ENCODE measurements around the gene PPP1R37.

Gene PPP1R37, protein sequence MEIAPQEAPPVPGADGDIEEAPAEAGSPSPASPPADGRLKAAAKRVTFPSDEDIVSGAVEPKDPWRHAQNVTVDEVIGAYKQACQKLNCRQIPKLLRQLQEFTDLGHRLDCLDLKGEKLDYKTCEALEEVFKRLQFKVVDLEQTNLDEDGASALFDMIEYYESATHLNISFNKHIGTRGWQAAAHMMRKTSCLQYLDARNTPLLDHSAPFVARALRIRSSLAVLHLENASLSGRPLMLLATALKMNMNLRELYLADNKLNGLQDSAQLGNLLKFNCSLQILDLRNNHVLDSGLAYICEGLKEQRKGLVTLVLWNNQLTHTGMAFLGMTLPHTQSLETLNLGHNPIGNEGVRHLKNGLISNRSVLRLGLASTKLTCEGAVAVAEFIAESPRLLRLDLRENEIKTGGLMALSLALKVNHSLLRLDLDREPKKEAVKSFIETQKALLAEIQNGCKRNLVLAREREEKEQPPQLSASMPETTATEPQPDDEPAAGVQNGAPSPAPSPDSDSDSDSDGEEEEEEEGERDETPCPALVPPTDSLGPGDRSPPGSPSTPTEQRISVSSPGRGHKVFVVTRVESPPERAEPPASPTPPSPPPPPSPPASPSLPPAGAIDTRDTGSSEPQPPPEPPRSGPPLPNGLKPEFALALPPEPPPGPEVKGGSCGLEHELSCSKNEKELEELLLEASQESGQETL

DNA sequence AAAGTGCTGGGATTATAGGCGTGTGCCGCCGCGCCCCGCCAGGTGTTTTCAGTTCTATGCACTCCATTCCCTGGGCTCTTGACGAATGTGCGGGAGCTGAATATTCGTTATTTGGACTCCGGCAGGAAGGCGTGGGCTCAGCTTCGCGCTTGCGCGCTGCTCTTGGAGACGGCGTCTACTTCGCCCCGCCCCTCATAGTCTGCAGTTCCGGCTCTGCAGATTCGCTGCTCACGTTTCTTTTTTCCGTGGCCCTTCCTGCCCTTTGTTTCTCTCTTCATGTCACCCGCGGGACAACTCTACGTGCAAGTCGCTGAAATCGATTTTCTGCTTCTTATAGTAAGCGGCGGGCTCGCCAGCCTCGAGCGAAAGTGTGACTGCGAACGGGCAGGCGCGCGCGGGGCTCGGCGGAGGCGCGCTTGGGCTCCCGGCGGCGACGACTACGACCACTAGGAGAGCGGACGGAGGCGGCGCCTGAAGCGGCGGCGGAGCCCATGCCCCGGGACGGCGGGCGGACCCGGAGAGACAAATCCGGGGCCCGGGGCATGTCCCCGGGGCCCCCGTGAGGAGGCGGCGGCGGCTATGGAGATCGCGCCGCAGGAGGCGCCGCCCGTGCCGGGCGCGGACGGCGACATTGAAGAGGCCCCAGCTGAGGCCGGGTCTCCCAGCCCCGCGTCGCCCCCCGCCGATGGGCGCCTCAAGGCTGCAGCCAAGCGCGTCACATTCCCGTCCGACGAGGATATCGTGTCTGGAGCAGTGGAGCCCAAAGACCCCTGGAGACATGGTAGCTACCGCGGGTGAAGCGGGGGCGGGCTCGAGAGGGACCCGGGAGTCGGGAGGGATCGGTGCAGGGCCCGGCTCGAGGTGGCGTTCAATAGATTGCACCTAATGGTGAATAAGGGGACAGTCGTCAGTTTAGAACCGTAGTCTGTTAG is at the start of gene PPP1R37:
TSS of gene PPP1R37 (plus strand) at position 433 of the 932 bp plus-strand sequence. CDS start at position 580, 147 bp downstream.
- DNase-seq (ENCODE audit: insufficient read length, low spot score) (peak; percentile 83), FAIRE-seq (peak; percentile 41)
- no peak for TF ChIP-seq POLR2A (IDR thresholded peaks at IDR 0.05; ENCODE audit: low read depth, low read length)

DNA sequence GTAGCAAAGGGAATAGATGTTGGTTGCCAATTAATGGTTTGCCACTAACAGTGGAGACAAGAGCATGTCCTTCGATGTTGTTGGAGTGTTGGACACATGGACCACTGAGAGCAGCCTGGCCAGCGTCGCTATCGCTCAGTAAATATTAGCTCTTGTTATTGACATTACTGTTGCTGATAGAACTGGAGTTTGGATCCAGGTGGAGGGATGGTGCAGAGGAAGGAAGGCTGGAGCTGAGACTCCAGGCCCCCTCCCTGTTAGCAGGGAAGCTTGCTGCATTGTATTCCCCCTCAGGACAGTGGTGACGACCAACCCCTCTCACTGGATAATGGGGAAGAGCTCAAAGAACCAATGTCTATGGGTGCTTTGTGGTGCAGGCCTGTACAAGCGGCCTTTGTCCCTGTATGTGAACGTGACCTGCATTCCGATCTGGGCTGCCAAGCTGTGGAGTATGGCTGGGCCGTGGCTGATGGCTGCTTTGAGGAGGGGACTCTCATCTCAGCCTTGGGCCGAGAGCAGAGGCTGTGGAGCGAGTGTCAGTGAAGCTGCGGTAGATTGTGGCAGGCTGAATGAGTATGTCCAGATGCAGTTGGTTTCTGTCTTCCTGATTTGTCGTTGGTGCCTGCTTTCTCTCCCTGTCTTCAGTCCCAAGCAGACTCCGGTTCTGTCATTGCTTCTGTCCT is 47.2 kb upstream of the PPP1R37 start:
- no peak for FAIRE-seq
- no peak for TF ChIP-seq POLR2A (IDR thresholded peaks at IDR 0.05; ENCODE audit: low read depth, low read length)
- no peak for DNase-seq (ENCODE audit: insufficient read length, low spot score)

DNA sequence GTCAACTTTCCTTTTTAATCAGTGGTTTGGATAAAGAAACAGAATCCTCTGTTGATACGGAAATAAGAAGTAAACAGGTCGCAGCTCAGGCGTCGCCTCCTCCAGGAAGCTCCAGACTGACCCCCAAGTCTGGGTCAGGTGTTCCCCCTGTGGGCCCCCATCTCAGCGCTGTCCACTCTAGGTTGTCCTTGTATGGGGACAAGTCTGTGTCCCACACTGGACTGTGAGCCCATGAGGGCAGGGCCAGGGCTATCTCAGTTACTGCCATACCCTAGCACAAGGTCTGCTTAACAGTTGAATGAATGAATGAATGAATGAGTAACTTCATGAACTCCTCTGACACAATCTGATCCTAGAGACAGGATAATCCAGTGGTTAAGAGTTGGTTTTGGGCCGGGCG is 46.6 kb upstream of the PPP1R37 start:
- TF ChIP-seq POLR2A (IDR thresholded peaks at IDR 0.05; ENCODE audit: low read depth, low read length) = no peak
- DNase-seq (ENCODE audit: insufficient read length, low spot score) (no peak), FAIRE-seq (no peak)

DNA sequence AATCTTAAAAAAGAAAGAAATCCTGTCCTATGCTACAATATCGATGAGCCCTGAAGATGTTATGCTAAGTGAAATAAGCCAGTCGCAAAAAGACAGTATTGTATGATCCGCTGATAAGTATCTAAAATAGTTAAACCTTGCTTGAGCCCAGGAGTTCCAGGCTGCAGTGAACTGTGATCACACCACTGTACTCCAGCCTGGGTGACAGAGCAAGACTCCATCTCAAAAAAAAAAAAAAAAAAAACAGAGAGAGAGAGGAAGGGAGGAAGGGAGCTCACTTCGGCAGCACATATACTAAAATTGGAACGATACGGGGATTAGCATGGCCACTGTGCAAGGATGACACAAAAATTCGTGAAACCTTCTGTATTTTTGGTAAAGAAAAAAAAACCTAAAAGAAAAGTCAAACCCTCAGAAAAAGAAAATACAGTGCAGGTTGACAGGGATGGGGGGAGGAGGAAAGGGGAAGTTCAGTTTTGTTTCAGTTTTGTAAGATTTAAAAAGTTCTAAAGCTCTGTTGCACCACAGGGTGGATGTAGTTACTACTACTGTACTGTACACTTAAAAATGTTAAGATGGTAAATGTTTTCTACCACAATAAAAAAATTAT is 45.7 kb upstream of the PPP1R37 start:
- DNase-seq (ENCODE audit: insufficient read length, low spot score) = no peak
- no peak for FAIRE-seq
- no peak for TF ChIP-seq POLR2A (IDR thresholded peaks at IDR 0.05; ENCODE audit: low read depth, low read length)

DNA sequence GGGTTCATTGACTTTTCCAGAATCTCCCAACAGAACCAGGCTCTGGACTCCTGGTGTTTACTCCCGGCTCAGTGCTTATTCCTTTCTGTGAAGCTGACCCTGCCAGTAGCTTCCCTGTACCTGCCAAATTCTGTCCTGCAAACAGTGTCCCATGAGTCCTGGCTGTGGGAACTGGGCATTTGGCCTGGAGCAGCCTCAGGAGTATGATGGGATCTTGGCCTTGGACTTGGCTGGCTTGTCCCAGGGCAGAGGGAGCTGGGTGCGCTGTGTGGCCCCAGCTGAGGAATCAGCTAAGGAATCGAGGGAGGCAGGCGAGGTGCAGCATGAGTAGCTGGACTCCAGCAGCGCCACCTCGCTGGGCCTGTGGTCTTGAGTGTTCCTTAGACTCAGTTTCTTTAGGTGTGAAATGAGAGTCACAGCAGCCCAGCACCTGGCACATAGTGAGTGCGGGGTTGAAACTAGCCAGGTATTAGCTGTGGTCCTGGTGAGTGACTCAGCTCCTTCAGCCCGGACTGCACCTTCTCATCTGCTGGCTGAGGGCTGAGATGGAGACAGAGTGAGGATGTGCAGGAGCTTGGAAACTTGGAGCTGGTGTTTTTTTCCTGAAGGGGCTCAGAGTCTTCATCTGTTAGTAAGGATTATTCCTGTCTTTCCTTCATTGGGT is 43.8 kb upstream of the PPP1R37 start:
- TF ChIP-seq POLR2A (IDR thresholded peaks at IDR 0.05; ENCODE audit: low read depth, low read length) = no peak
- no peak for FAIRE-seq
- DNase-seq (ENCODE audit: insufficient read length, low spot score) = no peak

DNA sequence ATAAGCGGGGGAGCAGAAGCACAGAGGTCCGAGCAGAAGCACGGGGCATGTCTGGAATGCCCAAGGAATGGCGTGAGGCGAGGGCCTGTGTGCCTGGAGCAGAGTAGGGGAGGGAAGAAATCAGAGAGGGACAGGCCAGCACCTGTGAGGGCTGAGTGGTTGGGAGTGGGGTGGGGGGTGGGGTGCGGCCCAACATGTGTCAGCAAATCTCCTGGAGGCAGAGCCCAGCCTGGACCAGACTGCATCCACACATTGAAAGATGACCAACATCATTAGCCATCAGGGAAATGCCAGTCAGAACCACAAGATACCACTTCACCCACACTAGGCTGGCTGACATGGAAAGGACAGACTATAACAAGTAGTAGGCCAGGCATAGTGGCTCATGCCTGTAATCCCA is 42.9 kb upstream of the PPP1R37 start:
- FAIRE-seq (no peak), DNase-seq (ENCODE audit: insufficient read length, low spot score) (no peak)
- no peak for TF ChIP-seq POLR2A (IDR thresholded peaks at IDR 0.05; ENCODE audit: low read depth, low read length)

DNA sequence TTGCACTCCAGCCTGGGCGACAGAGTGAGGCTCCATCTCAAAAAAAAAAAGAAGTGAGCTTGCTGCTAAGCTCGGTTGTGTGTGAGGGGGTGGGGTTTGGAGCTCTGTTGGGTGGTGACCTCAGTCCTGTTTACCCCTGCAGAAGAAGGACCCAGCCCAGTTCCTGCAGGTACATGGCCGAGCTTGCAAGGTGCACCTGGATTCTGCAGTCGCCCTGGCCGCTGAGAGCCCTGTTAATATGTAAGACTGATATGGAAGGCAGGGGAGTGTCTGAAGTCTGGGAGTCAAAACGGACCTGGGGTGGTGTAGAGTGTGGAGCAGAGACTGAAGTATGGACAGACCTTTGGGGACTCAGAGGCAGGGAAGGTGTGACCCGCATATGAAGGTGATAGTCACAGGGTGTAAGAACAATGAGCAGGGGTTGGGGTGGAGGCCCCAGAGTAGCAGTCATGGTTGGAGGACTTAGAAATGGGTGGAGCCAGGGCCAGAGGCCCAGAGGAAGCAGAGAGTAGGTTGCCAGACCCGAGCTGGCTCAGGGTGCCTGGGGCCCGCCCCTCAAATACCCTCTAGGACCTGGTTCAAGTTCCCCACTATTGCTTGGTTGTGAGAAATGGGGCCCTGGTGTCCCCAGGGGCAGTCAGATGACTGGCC is 40.9 kb upstream of the PPP1R37 start:
- DNase-seq (ENCODE audit: insufficient read length, low spot score) = no peak
- no peak for FAIRE-seq
- TF ChIP-seq POLR2A (IDR thresholded peaks at IDR 0.05; ENCODE audit: low read depth, low read length) = no peak

DNA sequence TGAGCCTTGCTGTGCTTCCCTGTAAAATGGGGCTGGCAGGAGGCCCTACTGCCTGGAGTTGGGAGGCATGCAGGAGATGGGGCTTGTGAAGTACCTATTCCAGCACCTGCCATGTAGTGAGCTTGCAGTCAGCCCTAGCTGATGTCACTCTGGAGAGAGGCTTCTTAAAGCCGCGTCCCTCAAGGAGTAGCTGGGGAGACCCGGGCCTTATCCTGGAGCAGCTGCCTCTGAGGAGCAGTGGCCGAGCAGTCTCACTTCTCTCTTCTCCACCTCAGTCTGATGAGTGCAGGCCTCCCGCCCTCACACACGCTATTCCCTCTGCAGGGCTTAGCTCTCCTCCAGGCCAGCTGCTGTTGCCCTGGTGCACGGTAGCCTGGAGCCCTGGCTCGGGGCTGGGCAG is 36.1 kb upstream of the PPP1R37 start:
- FAIRE-seq (no peak), DNase-seq (ENCODE audit: insufficient read length, low spot score) (no peak)
- no peak for TF ChIP-seq POLR2A (IDR thresholded peaks at IDR 0.05; ENCODE audit: low read depth, low read length)

DNA sequence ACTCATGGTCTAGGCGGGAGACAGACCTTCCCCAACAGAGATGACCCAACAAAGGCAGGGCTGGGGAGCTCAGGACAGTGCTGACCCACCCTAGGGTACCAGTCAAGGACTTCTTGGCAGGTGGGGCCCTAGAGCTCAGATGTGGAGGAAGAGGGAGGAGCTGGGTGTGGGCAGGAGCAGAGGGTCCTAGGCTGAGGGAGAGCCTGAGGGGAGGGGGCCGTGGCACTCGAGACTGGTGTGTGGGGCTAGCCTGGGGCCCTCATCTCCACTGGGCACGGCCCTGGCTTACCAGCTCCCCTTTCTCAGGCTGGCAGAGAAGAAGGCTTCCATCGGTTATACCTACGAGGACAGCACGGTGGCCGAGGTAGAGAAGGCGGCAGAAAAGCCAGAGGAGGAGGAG is 35.5 kb upstream of the PPP1R37 start:
- TF ChIP-seq POLR2A (IDR thresholded peaks at IDR 0.05; ENCODE audit: low read depth, low read length) = no peak
- DNase-seq (ENCODE audit: insufficient read length, low spot score) (no peak), FAIRE-seq (no peak)

DNA sequence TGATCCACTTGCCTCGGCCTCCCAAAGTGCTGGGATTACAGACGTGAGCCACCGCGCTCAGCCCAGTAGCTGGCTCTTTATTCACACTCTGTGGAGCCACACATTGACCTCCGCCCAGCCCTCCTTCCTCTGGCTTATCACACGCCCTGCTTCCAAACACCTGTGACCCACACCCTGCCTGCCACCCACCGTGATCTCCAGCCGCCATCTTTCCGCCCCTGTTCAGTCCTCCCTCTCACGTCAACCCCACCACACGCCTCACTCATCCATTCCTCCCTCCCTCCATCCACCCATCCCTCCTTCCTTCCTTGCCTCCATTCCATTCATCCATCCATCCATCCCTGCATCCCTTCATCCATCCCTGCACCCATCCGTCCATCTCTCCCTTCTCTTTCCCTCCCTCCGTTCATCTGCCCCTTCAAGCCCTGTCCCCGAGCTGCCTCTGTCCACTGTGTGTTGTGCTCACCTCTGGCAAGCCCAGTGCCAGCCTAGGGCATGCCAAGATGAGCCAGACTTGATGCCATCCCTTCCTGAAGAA is 34.3 kb upstream of the PPP1R37 start:
- no peak for TF ChIP-seq POLR2A (IDR thresholded peaks at IDR 0.05; ENCODE audit: low read depth, low read length)
- FAIRE-seq (no peak), DNase-seq (ENCODE audit: insufficient read length, low spot score) (no peak)

DNA sequence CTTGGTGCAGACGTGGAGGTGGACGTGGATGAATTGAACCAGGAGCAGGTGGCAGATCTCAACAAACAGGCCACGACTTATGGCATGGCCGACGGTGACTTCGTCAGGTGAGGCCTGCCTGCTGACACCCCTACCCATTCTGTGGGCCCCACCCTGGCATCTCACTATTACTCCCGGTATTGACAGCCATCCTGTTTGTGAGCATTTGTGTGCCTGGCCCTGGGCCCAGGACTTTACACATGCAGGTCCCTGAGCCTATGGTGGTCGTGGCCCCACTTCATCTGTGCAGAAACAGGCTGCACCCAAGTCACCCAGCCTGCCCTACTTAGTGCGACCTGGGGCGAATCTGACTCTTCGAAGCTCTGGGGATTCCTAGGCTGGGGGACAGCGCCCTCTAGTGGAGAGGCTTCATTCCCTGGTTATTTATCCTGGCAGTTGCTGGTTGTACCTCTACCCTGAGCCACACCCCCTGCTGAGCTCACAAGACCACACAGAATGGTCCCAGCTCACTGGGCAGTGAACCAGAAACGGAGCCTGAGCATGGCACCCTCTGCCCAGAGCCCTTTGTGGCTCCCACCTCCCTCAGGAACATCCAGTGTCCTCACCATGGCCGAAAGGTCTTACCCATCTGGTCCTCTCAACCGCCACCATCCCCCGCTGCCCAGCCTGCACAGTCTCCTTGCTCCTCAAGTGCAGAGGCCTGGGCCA is 33.6 kb upstream of the PPP1R37 start:
- TF ChIP-seq POLR2A (IDR thresholded peaks at IDR 0.05; ENCODE audit: low read depth, low read length) = no peak
- DNase-seq (ENCODE audit: insufficient read length, low spot score) = peak; percentile 70
- FAIRE-seq = no peak

Data from H54 (cell line).